K562 (cell line): Measurements from ENCODE around the gene CHMP1A. TPM values are rescaled to one million over a fixed set of nuclear protein-coding genes. Genes with fewer than 3 reads are reported as not detected.
A peak's percentile ranks its signal among the peaks of the same experiment; 100 is the strongest.

Experiments
- HOMEZ ChIP-seq: fragments of 250-450 bp; sonication (Bioruptor Pico); IDR thresholded peaks from 2 replicates; pipeline ENCODE4 v1.4.0; 2020; ENCODE audit warnings: mild to moderate bottlenecking, moderate library complexity
- IRF9 ChIP-seq: fragments of 450-650 bp; IDR thresholded peaks from 2 replicates; pipeline ENCODE4 v1.6.1; 2016; ENCODE audit warnings: missing biosample characterization, missing genetic modification characterization
- LCOR ChIP-seq: sonication (generic); formaldehyde crosslinking; IDR thresholded peaks from 2 replicates; pipeline ENCODE4 v1.8.0; 2022; ENCODE audit warnings: mild to moderate bottlenecking, missing genetic modification reagents
- PRPF4 ChIP-seq: fragments of 200-400 bp; formaldehyde crosslinking; IDR thresholded peaks from one replicate; pipeline ENCODE4 v1.6.1; 2017; ENCODE audit warnings: low read length, low read depth, mild to moderate bottlenecking; ENCODE audit not compliant: insufficient read depth, poor library complexity, severe bottlenecking
- SAFB ChIP-seq: fragments of 200-400 bp; formaldehyde crosslinking; IDR thresholded peaks from 2 replicates; pipeline ENCODE4 v1.6.1; 2017; ENCODE audit warnings: low read depth, low read length, borderline replicate concordance
- SMC3 ChIP-seq: conservative IDR thresholded peaks from 2 replicates; pipeline ENCODE4 v1.6.1; 2011; ENCODE audit warnings: low read depth, low read length, improper control_type of control experiment; ENCODE audit not compliant: insufficient read depth
- STAG1 ChIP-seq: sonication (generic); formaldehyde crosslinking; IDR thresholded peaks from 2 replicates; pipeline ENCODE4 v1.5.0; 2020; ENCODE audit warnings: missing genetic modification reagents, borderline replicate concordance
- ZBTB2 ChIP-seq: fragments of 450-650 bp; IDR thresholded peaks from 2 replicates; pipeline ENCODE4 v1.6.1; 2016; ENCODE audit warnings: antibody characterized with exemption
- ZNF277 ChIP-seq: fragments of 250-450 bp; sonication (Bioruptor Pico); IDR thresholded peaks from 2 replicates; pipeline ENCODE4 v1.8.0; 2022; ENCODE audit warnings: inconsistent platforms, mild to moderate bottlenecking, moderate library complexity, borderline replicate concordance
- ZNF280B ChIP-seq: fragments of 250-450 bp; sonication (Bioruptor Pico); IDR thresholded peaks from 2 replicates; pipeline ENCODE4 v1.5.1; 2021; ENCODE audit warnings: mild to moderate bottlenecking
- ZNF584 ChIP-seq: fragments of 200-800 bp; sonication (Bioruptor generic); IDR thresholded peaks from 2 replicates; pipeline ENCODE4 v1.6.1; 2016; ENCODE audit warnings: low read depth, mild to moderate bottlenecking, missing genetic modification characterization, missing compliant biosample characterization
- ZNF695 ChIP-seq: fragments of 450-650 bp; formaldehyde crosslinking; IDR thresholded peaks from 2 replicates; pipeline ENCODE4 v1.4.0; 2020; ENCODE audit warnings: mild to moderate bottlenecking, moderate library complexity
- polyA plus RNA-seq, 8 experiments: library from polyadenylated mRNA; depleted of rRNA in 4 of 8; stranded (reverse) in 5 of 8; unstranded in 3 of 8; fragments of >200 nt; fragmentation: Nextera tagmentation in 2 of 8; fragmentation: Illumina TruSeq in 1 of 8; extraction: Ambion mirVana in 2 of 8; extraction: Trizol in 1 of 8; gene quantifications; 2 replicates each; pipeline versions ENCODE4 v1.2.1 to v1.2.3, GENCODE V29; 2011 to 2014; ENCODE audit warnings: inconsistent platforms in 1 of 8, missing spikeins in 1 of 8
- total RNA-seq, 7 experiments: library from RNA; depleted of rRNA in 6 of 7; stranded (reverse); fragments of >200 nt in 6 of 7; fragmentation: Illumina TruSeq in 2 of 7; extraction: Trizol in 2 of 7; gene quantifications; 2 replicates each; pipeline versions ENCODE4 v1.2.1 to v1.2.3, GENCODE V29; 2011 to 2021; ENCODE audit warnings: low replicate concordance in 1 of 7

The CHMP1A gene
- total and polyA plus RNA-seq, 9 of the 15 experiments (the other 6 are each of a cell fraction or from before 2014, with no cell fraction given): 0.83 to 79.9 (median 45.2) TPM

- TF ChIP-seq PRPF4 (no peak), ZNF584 (no peak), IRF9 (tag) (no peak), STAG1 (no peak), ZNF277 (CRISPR knock-in tag) (no peak), SAFB (0 out of 2 replicates have a peak, but pooled peaks have one; percentile 26), ZNF695 (CRISPR knock-in tag) (no peak), ZNF280B (CRISPR knock-in tag) (no peak), HOMEZ (CRISPR knock-in tag) (no peak), SMC3 (peak; percentile 34; the same call in 1 of the 2 replicates), ZBTB2 (0 out of 2 replicates have a peak, but pooled peaks have one; percentile 22), LCOR (CRISPR knock-in tag) (no peak)
These were observed 41.9 kb downstream of the CHMP1A start (continued) for GRCh38 chr16:89615596-89616090.
